ENCODE data around the gene SMARCC2. TPM values are rescaled to one million over a fixed set of nuclear protein-coding genes. Genes with fewer than 3 reads are reported as not detected.

The SMARCC2 gene
- total and polyA plus RNA-seq, 2 of the 13 experiments (the other 11 are each of a cell fraction or from before 2014, with no cell fraction given), result 21.3 to 24.1 TPM

- TF ChIP-seq ZBTB4 (CRISPR knock-in tag; IDR thresholded peaks at IDR 0.05; ENCODE audit: borderline replicate concordance), result no peak
- no peak for TF ChIP-seq ZFYVE20 (CRISPR knock-in tag; IDR thresholded peaks at IDR 0.05; ENCODE audit: borderline replicate concordance, low read depth)
- TF ChIP-seq, protein P1, sequence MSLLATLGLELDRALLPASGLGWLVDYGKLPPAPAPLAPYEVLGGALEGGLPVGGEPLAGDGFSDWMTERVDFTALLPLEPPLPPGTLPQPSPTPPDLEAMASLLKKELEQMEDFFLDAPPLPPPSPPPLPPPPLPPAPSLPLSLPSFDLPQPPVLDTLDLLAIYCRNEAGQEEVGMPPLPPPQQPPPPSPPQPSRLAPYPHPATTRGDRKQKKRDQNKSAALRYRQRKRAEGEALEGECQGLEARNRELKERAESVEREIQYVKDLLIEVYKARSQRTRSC (CRISPR knock-in tag; IDR thresholded peaks at IDR 0.05; ENCODE audit: low read depth), result no peak
- TF ChIP-seq RFX3 (CRISPR knock-in tag; IDR thresholded peaks at IDR 0.05), result no peak
- no peak for TF ChIP-seq SAFB2 (CRISPR knock-in tag; IDR thresholded peaks at IDR 0.05; ENCODE audit: borderline replicate concordance, low read depth)
- TF ChIP-seq, protein P2, sequence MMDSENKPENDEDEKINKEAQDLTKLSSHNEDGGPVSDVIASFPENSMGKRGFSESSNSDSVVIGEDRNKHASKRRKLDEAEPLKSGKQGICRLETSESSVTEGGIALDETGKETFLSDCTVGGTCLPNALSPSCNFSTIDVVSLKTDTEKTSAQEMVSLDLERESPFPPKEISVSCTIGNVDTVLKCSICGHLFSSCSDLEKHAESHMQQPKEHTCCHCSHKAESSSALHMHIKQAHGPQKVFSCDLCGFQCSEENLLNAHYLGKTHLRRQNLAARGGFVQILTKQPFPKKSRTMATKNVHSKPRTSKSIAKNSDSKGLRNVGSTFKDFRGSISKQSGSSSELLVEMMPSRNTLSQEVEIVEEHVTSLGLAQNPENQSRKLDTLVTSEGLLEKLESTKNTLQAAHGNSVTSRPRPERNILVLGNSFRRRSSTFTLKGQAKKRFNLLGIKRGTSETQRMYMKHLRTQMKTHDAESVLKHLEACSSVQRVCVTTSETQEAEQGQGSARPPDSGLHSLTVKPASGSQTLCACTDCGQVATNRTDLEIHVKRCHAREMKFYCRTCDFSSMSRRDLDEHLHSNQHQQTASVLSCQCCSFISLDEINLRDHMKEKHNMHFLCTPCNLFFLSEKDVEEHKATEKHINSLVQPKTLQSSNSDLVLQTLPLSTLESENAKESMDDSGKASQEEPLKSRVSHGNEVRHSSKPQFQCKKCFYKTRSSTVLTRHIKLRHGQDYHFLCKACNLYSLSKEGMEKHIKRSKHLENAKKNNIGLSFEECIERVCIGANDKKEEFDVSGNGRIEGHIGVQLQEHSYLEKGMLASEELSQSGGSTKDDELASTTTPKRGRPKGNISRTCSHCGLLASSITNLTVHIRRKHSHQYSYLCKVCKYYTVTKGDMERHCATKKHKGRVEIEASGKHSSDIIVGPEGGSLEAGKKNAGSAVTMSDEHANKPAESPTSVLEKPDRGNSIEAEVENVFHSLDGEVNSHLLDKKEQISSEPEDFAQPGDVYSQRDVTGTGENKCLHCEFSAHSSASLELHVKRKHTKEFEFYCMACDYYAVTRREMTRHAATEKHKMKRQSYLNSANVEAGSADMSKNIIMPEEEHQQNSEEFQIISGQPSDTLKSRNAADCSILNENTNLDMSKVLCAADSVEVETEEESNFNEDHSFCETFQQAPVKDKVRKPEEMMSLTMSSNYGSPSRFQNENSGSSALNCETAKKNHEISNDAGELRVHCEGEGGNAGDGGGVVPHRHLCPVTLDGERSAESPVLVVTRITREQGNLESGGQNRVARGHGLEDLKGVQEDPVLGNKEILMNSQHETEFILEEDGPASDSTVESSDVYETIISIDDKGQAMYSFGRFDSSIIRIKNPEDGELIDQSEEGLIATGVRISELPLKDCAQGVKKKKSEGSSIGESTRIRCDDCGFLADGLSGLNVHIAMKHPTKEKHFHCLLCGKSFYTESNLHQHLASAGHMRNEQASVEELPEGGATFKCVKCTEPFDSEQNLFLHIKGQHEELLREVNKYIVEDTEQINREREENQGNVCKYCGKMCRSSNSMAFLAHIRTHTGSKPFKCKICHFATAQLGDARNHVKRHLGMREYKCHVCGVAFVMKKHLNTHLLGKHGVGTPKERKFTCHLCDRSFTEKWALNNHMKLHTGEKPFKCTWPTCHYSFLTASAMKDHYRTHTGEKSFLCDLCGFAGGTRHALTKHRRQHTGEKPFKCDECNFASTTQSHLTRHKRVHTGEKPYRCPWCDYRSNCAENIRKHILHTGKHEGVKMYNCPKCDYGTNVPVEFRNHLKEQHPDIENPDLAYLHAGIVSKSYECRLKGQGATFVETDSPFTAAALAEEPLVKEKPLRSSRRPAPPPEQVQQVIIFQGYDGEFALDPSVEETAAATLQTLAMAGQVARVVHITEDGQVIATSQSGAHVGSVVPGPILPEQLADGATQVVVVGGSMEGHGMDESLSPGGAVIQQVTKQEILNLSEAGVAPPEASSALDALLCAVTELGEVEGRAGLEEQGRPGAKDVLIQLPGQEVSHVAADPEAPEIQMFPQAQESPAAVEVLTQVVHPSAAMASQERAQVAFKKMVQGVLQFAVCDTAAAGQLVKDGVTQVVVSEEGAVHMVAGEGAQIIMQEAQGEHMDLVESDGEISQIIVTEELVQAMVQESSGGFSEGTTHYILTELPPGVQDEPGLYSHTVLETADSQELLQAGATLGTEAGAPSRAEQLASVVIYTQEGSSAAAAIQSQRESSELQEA (CRISPR knock-in tag; IDR thresholded peaks at IDR 0.05; ENCODE audit: not compliant biosample characterization), result no peak
- TF ChIP-seq BHLHE40 (IDR thresholded peaks at IDR 0.05; ENCODE audit: low read length), result peak; percentile 35; the same call in 1 of the 2 replicates
- TF ChIP-seq PCBP2 (optimal IDR thresholded peaks at IDR 0.05; ENCODE audit: low read depth, low read length, poor library complexity, severe bottlenecking), result no peak
- TF ChIP-seq NR1H2 (CRISPR knock-in tag; IDR thresholded peaks at IDR 0.05; ENCODE audit: borderline replicate concordance, low read depth), result no peak
- TF ChIP-seq ZNF674 (CRISPR knock-in tag; IDR thresholded peaks at IDR 0.05; ENCODE audit: low read depth), result no peak
- TF ChIP-seq, protein P3, sequence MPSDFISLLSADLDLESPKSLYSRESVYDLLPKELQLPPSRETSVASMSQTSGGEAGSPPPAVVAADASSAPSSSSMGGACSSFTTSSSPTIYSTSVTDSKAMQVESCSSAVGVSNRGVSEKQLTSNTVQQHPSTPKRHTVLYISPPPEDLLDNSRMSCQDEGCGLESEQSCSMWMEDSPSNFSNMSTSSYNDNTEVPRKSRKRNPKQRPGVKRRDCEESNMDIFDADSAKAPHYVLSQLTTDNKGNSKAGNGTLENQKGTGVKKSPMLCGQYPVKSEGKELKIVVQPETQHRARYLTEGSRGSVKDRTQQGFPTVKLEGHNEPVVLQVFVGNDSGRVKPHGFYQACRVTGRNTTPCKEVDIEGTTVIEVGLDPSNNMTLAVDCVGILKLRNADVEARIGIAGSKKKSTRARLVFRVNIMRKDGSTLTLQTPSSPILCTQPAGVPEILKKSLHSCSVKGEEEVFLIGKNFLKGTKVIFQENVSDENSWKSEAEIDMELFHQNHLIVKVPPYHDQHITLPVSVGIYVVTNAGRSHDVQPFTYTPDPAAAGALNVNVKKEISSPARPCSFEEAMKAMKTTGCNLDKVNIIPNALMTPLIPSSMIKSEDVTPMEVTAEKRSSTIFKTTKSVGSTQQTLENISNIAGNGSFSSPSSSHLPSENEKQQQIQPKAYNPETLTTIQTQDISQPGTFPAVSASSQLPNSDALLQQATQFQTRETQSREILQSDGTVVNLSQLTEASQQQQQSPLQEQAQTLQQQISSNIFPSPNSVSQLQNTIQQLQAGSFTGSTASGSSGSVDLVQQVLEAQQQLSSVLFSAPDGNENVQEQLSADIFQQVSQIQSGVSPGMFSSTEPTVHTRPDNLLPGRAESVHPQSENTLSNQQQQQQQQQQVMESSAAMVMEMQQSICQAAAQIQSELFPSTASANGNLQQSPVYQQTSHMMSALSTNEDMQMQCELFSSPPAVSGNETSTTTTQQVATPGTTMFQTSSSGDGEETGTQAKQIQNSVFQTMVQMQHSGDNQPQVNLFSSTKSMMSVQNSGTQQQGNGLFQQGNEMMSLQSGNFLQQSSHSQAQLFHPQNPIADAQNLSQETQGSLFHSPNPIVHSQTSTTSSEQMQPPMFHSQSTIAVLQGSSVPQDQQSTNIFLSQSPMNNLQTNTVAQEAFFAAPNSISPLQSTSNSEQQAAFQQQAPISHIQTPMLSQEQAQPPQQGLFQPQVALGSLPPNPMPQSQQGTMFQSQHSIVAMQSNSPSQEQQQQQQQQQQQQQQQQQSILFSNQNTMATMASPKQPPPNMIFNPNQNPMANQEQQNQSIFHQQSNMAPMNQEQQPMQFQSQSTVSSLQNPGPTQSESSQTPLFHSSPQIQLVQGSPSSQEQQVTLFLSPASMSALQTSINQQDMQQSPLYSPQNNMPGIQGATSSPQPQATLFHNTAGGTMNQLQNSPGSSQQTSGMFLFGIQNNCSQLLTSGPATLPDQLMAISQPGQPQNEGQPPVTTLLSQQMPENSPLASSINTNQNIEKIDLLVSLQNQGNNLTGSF (CRISPR knock-in tag; IDR thresholded peaks at IDR 0.05), result no peak
Observed at GRCh38 chr12:56119361-56119796, 69.9 kb downstream of the SMARCC2 start (continued).
